ENCODE results near the gene TBX10. TPM values are rescaled to one million over a fixed set of nuclear protein-coding genes. Genes with fewer than 3 reads are reported as not detected.
A peak's percentile ranks its signal among the peaks of the same experiment; 100 is the strongest.

The TBX10 gene
- total RNA-seq, 1 donor from 2014 or later = not detected

- DNase-seq (ENCODE audit: low spot score, unreplicated experiment) = no peak
- H3K9me3 Mint-ChIP-seq (ENCODE audit: low read depth) = no peaks in the 10 kb centered on the region
- peaks cover 8% of the 10 kb centered on the region for H3K27me3 Mint-ChIP-seq
- H3K4me1 Mint-ChIP-seq (ENCODE audit: low read depth) = peaks cover 7% of the 10 kb centered on the region
- no peak overlapping the region for H3K4me3 Mint-ChIP-seq (ENCODE audit: low read depth)
- no peak overlapping the region for H3K27ac Mint-ChIP-seq
- peaks cover 5% of the 10 kb centered on the region for H3K36me3 Mint-ChIP-seq (ENCODE audit: insufficient read depth)
- TF ChIP-seq CTCF (IDR thresholded peaks at IDR 0.05; ENCODE audit: unreplicated experiment) = no peak
Observed at GRCh38 chr11:67612751-67613150, 26.8 kb downstream of the TBX10 start.

- Mint-ChIP-seq H3K27me3 (peaks cover under 1% of the 10 kb centered on the region), H3K36me3 (ENCODE audit: insufficient read depth) (peaks cover 5% of the 10 kb centered on the region), H3K27ac (peak overlapping the region; percentile 52), H3K4me3 (ENCODE audit: low read depth) (no peak overlapping the region), H3K9me3 (ENCODE audit: low read depth) (no peaks in the 10 kb centered on the region), H3K4me1 (ENCODE audit: low read depth) (peaks cover 6% of the 10 kb centered on the region)
- no peak for DNase-seq (ENCODE audit: low spot score, unreplicated experiment)
- TF ChIP-seq CTCF (IDR thresholded peaks at IDR 0.05; ENCODE audit: unreplicated experiment) = no peak
Observed at GRCh38 chr11:67611704-67612587, 27.6 kb downstream of the TBX10 start.

- H3K27me3 Mint-ChIP-seq = no peaks in the 10 kb centered on the region
- peaks cover 5% of the 10 kb centered on the region for H3K36me3 Mint-ChIP-seq (ENCODE audit: insufficient read depth)
- no peaks in the 10 kb centered on the region for H3K9me3 Mint-ChIP-seq (ENCODE audit: low read depth)
- DNase-seq (ENCODE audit: low spot score, unreplicated experiment) = no peak
- H3K4me1 Mint-ChIP-seq (ENCODE audit: low read depth) = peaks cover 7% of the 10 kb centered on the region
- no peak overlapping the region for H3K4me3 Mint-ChIP-seq (ENCODE audit: low read depth)
- TF ChIP-seq CTCF (IDR thresholded peaks at IDR 0.05; ENCODE audit: unreplicated experiment) = no peak
- H3K27ac Mint-ChIP-seq = no peak overlapping the region
Observed at GRCh38 chr11:67611165-67611564, 28.4 kb downstream of the TBX10 start.

- Mint-ChIP-seq H3K27me3 (no peaks in the 10 kb centered on the region), H3K36me3 (ENCODE audit: insufficient read depth) (peaks cover 5% of the 10 kb centered on the region), H3K9me3 (ENCODE audit: low read depth) (no peaks in the 10 kb centered on the region), H3K4me3 (ENCODE audit: low read depth) (no peak overlapping the region), H3K4me1 (ENCODE audit: low read depth) (peaks cover 11% of the 10 kb centered on the region), H3K27ac (no peak overlapping the region)
- TF ChIP-seq CTCF (IDR thresholded peaks at IDR 0.05; ENCODE audit: unreplicated experiment) = no peak
- no peak for DNase-seq (ENCODE audit: low spot score, unreplicated experiment)
Observed at GRCh38 chr11:67610302-67610868, 29.2 kb downstream of the TBX10 start.

- peaks cover 5% of the 10 kb centered on the region for H3K36me3 Mint-ChIP-seq (ENCODE audit: insufficient read depth)
- H3K4me3 Mint-ChIP-seq (ENCODE audit: low read depth) = no peak overlapping the region
- no peak for TF ChIP-seq CTCF (IDR thresholded peaks at IDR 0.05; ENCODE audit: unreplicated experiment)
- peaks cover 14% of the 10 kb centered on the region for H3K4me1 Mint-ChIP-seq (ENCODE audit: low read depth)
- H3K9me3 Mint-ChIP-seq (ENCODE audit: low read depth) = no peaks in the 10 kb centered on the region
- peaks cover 4% of the 10 kb centered on the region for H3K27me3 Mint-ChIP-seq
- no peak overlapping the region for H3K27ac Mint-ChIP-seq
- DNase-seq (ENCODE audit: low spot score, unreplicated experiment) = no peak
Observed at GRCh38 chr11:67609316-67609715, 30.2 kb downstream of the TBX10 start.
